Lung microvascular endothelial cell (primary cell): Measurements from ENCODE around the gene MTOR. TPM values are rescaled to one million over a fixed set of nuclear protein-coding genes. Genes with fewer than 3 reads are reported as not detected.
A peak's percentile ranks its signal among the peaks of the same experiment; 100 is the strongest.

Source experiments
- DNase-seq, 2 donors: peaks; one replicate each; pipeline versions ENCODE4 v3.0.0 to v3.0.0-alpha.2; 2010; ENCODE audit warnings: low read depth in 2 of 2
- total RNA-seq: library from RNA; depleted of rRNA; stranded (reverse); fragments of >200 nt; gene quantifications from 2 replicates; pipeline ENCODE4 v1.2.1, GENCODE V29; 2014

The MTOR gene
- total RNA-seq, 1 donor from 2014 or later = 47.4 TPM

DNA sequence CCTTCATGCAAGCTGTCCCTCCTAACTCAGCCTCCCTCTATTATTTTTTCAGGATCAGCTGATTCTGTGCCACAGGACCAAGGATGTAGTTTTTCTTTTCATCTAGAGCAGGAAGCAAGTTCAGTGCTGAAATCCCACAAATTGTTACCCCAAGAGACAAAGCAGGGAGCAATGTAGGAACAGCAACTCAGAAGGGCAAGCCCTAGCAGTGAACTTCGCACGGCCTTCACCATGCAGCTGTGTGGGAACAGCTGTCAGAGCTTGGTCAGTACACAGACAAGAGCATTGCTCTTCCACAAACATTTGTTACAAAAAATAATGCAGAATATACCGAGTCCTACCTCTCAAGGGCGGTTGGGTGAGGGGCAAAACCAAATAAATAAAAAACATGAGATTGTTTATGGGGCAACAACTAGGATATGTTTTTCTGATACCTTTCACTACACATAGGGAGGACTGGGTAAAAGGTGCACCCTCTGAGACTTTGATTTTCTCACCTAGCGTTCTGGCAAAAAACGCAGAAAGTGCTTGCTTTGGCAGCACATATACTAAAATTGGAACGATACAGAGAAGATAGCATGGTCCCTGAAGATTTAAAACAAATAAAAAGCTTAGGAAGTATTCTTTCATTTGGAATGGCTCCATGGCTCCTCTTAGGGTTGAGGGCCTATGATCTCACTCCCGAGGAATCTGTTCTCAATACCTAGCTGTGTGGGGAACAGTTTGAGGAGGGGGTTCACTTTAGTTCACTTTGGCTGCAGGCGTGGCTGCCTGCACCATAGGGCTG lies 110.3 kb downstream of the MTOR start:
- DNase-seq = no peak

DNA sequence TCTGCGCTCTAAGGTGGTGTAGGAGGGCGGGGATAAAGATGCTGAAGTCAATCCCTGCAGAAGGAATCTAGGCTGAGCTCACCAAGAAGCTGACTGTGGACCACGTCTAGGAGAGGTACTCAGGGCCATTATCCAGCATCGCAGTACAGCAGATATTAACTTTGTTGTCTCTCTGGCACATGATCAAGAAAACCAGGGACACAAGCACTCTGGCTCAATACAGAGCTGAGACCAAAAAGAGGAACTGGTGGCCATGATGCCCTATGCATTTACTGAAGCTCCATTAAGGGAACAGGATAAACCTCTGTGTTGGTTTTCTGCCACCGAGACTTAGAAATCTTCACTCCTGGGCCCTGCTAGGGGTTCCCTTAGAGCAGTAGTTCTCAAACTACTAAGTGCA lies 111.2 kb downstream of the MTOR start:
- DNase-seq = no peak

DNA sequence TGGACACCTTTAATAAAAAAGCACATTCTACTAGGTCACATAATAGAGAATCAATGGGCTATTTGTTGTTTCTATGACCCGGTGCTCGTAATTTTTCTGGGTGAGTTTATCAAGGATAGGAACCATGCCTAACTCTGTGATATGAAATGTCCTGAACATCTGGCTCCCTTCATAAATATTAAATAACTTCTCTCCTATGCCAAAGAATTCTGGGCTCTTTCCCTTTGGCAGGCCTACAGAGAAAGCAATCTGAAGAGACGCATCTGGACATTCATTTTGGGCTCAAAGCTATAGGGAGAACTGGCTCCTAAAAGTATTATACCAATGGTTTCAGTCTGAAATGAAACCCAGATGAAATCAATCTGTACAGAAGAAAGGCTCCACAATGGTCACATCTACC lies 112.0 kb downstream of the MTOR start:
- DNase-seq = no peak

GRCh38 chr1:11147197-11147770 lies 115.1 kb downstream of the MTOR start:
- DNase-seq = peak; percentile 61 to 70

DNA sequence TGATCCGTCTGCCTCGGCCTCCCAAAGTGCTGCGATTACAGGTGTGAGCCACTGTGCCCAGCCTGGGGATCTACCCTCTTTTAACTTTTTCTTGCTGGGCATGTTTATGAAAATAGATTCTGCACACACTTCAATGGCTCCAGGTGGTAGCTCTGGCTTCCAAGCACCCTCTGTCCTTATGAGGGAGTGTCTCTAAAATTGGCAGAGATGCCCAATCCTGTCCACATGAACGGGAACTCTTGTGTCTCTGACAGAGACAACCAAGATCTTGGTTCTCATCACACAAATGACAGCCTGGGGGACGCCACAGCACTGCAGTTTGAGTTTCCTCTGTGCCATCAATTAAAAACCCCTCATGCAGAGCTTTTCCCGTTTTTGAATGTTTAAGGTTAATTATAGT lies 116.6 kb downstream of the MTOR start:
- no peak for DNase-seq

DNA sequence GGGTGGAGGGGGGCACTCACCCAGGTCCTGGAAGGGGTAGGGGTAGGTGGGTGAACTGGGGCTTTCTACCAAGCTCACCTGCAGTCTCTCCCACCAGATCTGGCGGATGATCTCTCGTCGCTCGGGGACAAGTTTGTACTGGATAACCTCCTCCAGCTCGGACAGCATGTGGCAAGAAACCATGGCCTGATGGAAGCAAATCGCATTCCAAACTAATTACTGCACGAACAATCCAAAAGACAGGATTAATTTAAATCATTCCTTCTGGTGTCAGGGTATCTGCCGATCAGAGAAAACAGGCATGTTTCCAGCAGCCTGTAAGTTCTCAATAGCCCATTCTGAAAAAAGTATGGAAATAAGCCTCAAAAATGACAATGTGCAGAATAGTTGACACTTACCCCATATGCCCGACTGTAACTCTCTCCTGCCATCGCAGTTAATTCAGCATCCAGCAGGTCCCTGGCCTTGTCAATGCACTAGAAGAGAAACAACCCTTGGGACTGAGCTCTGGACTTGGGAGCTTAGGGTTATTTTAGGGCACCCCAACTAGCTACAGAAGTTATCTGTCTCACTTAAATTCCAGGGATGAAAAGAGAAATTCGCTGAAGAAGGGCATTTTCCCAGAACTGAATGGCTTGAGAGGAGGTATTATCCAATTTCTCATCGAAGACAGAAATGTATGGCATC lies 117.6 kb downstream of the MTOR start:
- DNase-seq = no peak

GRCh38 chr1:11143907-11144306 lies 118.4 kb downstream of the MTOR start:
- peak in 1 of 2 donors; percentile 92 for DNase-seq

- DNase-seq = peak in 1 of 2 donors; percentile 69
Measured at GRCh38 chr1:11143401-11143800, 119.0 kb downstream of the MTOR start.

- DNase-seq = peak in 1 of 2 donors; percentile 86
Measured at GRCh38 chr1:11142618-11143391, 119.5 kb downstream of the MTOR start.

GRCh38 chr1:11138952-11139351 lies 123.4 kb downstream of the MTOR start:
- peak; percentile 57 to 68 for DNase-seq

DNA sequence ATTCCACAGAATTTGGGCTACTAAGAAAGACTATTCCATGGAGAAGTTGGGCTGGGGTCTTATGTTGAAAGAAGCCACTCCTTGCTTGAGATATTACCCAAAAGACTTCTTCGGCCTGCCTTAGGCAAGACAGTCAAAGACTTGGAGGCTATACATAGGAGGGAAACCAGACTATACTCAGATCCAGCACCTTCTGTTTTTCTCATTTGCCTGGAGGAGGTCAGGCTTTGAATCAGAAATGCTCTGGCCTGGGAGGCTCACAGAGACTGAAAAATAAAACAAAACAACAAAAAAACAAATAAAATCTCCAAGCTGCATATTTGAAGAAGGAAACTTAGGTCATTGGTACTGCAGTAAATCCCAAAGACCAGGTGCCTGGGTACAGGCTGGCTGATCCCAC lies 124.3 kb downstream of the MTOR start:
- no peak for DNase-seq

DNA sequence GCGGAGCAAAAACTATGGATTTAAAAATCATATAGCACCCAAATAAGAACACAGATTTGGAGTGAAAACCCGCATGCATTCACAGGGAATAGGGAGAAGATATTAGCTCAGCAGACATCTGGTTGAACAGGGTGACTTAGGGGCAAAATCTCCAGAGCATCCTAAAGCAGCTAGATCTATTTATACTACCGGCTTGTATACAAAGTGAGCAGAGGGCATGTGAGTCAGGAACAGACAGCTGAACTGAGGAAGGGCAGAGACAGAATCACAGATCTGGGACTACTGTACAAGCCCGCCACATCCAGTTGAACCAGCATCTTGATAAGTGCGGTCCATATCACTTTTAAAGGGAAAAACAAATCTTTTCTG lies 127.5 kb downstream of the MTOR start:
- DNase-seq = peak in 1 of 2 donors; percentile 18

GRCh38 chr1:11134251-11134897 lies 128.0 kb downstream of the MTOR start:
- DNase-seq = peak; percentile 61 to 73

DNA sequence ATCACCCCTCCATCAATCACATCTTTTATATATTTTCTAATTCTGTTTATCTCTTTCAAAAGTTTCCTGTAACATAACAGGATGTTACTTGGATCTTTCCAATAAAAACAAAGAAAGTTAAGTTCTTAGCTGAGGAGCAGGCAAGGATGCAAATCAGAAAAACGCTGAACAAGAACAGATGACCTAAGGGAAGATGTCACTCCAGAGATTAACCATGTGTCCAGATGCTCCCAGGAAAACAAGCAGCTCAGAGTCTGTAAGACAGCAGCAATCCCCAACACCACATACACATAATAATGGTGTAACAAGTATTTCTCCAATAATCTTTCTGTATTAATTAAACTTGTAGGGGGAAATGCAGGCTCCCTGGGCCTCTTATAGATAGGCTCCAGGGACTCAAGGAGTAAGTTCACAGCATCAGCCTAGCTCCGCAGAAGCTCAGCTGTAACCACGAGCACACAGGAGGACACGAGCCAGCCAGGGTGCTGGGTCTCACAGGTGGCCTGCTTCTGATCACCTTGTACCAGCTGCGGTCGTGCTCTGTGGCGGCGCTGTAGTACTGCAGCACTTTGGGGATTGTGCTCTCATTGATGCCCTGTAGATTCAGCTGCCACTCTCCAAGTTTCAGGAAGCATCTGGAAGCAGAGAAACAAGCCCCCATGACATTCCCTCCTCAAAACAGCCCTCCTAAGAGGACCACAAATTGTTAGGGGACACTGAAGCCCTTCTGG lies 129.6 kb downstream of the MTOR start:
- DNase-seq = no peak

DNA sequence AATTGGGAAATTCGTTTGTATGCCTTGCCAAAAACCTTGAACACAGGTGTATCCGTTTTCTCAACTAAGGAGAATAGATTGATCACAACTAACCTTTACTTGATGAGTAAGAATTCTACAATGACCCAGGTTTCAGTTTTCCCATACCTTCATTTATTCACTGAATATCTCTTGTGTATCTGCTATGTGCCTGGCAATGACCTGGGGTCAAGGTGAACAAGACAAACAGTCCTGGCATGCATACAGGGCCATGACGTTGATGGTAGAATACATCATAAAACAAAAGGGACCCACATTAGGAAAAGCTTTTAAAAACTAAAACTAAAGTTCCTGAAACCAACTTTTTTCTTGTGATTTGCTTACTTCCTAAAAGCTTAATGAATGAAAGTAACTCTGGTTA lies 130.5 kb downstream of the MTOR start:
- no peak for DNase-seq

DNA sequence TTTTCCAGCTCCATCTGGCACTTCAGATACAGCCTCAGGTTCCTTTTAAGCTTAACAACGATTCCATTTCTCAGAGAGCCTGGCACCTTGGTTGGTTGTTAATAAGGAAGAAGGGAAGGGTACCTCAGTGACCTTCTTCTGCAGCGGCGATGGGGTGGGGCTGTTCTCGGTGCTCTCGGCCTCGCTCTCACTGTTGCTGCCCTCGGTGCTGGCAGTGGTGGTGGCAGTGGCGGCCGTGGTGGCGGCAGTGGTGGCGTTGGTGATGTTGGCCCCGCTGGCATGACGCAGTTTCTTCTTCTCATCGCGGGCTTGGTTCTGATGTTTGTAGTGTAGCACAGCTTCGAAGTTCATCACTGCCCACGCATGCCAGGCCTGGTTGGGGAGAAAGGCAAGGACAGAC lies 131.9 kb downstream of the MTOR start:
- no peak for DNase-seq

DNA sequence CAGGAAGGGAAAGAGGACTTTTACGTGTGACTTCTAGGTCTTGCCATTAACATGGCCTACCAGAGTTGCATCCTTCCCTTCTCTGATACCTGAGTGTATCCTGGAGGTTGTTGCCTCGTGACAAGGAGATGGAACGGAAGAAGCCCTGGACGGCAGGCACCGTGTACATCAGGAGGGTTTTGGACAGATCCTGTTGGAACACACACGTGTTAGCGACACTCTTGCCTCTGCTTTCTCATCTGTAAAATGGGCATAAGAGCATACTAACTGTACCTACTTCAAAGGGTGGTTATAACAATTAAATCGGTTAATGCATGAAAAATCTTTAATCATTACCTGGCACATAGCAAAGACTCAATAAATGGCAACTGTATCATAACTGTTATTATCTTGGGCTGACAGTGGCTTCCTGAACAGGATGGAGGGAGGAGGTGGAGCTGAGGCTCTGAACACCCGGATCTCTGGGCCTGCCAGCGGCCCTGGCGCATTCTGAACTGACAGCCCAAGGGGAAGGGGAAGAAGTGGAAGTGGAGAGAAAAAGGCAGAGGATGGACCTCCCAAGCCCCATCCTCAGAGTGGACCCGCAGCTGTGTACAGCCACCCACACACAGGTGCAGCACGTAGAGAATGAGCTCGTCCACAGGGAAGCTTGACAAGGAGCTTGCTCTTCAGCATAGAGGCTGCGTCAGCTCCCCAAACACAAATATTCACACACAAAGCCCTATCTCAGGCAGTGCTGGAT lies 132.5 kb downstream of the MTOR start:
- DNase-seq = no peak

GRCh38 chr1:11126569-11126968 lies 135.8 kb downstream of the MTOR start:
- DNase-seq = no peak

DNA sequence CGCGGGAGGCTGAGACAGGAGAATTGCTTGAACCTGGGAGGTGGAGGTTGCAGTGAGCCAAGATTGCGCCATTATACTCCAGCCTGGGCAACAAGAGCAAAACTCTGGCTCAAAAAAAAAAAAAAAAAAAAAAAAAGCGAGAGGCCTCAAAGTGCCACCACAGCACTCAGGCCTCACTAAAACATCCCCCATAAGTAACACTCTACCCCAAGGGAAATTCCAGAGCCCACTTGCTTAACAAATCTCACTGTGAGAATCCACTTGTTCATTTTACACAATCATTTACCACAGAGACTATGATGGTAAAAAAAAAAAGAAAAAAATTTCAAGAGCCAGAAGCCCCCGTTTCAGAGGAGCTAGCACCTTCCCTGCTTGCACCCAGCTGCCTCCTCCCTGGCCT lies 136.4 kb downstream of the MTOR start:
- no peak for DNase-seq

- DNase-seq = no peak
Measured at GRCh38 chr1:11124965-11125364, 137.4 kb downstream of the MTOR start.
